ENCODE measurements around the gene HS3ST1.

GRCh38 chr4:11428231-11428898 is at the start of gene HS3ST1:
- TF ChIP-seq EZH2 (IDR thresholded peaks at IDR 0.05; ENCODE audit: low read depth): no peak
- TF ChIP-seq CTCF (conservative IDR thresholded peaks at IDR 0.05): no peak
